Measurements from ENCODE around the gene TBC1D2. TPM values are rescaled to one million over a fixed set of nuclear protein-coding genes. Genes with fewer than 3 reads are reported as not detected.

The TBC1D2 gene
- polyA plus RNA-seq, 6 donors from 2014 or later: 1.3 to 3.1 (median 1.6) TPM; not detected in 1

- Mint-ChIP-seq H3K27ac (peak overlapping the region in 1 of 6 donors; percentile 58), H3K4me3 (no peak overlapping the region), H3K27me3 (peaks cover 0 to 6% (median 3%) of the 10 kb centered on the region in 3 donors), H3K9me3 (no peaks in the 10 kb centered on the region), H3K36me3 (no peaks in the 10 kb centered on the region), H3K4me1 (peaks cover 0 to 6% (median 0%) of the 10 kb centered on the region in 3 donors)
- DNase-seq: no peak
- ATAC-seq (ENCODE audit: low read depth in 2 of 2): no peak
Observed at GRCh38 chr9:98199388-98200033, 55.9 kb downstream of the TBC1D2 start.

GRCh38 chr9:98195671-98196070 lies 59.8 kb downstream of the TBC1D2 start:
- Mint-ChIP-seq H3K27ac (peak overlapping the region in 1 of 6 donors; percentile 74), H3K9me3 (no peaks in the 10 kb centered on the region), H3K36me3 (no peaks in the 10 kb centered on the region), H3K4me3 (no peak overlapping the region), H3K27me3 (peaks cover 0 to 13% (median 4%) of the 10 kb centered on the region in 3 donors), H3K4me1 (peaks cover 4 to 7% (median 5%) of the 10 kb centered on the region in 3 donors)
- ATAC-seq (ENCODE audit: low read depth in 2 of 2) (no peak), DNase-seq (no peak)

GRCh38 chr9:98193336-98193944 lies 62.0 kb downstream of the TBC1D2 start:
- peaks cover 0 to 17% (median 4%) of the 10 kb centered on the region in 3 donors for H3K27me3 Mint-ChIP-seq
- H3K27ac Mint-ChIP-seq: peak overlapping the region in 1 of 6 donors; percentile 75
- no peaks in the 10 kb centered on the region for H3K36me3 Mint-ChIP-seq
- DNase-seq: no peak
- peak overlapping the region; percentile 82 to 93 (median 88) for H3K4me3 Mint-ChIP-seq
- H3K9me3 Mint-ChIP-seq: no peaks in the 10 kb centered on the region
- peaks cover 4 to 7% (median 5%) of the 10 kb centered on the region in 3 donors for H3K4me1 Mint-ChIP-seq
- no peak for ATAC-seq (ENCODE audit: low read depth in 2 of 2)

GRCh38 chr9:98192503-98193335 lies 62.7 kb downstream of the TBC1D2 start, which contains the start of gene CORO2A:
CORO2A (minus strand) TSS chr9:98192637; CDS start chr9:98157660, 34,977 bp downstream.
- Mint-ChIP-seq H3K9me3 (no peaks in the 10 kb centered on the region), H3K36me3 (no peaks in the 10 kb centered on the region), H3K4me1 (peaks cover 4 to 7% (median 5%) of the 10 kb centered on the region in 3 donors), H3K27ac (peak within 1 kb of the TSS in 4 of 6 donors; percentile 17 to 75 (median 52)), H3K27me3 (peaks cover 0 to 17% (median 4%) of the 10 kb centered on the region in 3 donors), H3K4me3 (peak within 1 kb of the TSS; percentile 82 to 93 (median 88))
- DNase-seq: peak; percentile 54
- peak; percentile 76 to 77 for ATAC-seq (ENCODE audit: low read depth in 2 of 2)

GRCh38 chr9:98191671-98192502 lies 63.6 kb downstream of the TBC1D2 start:
- Mint-ChIP-seq H3K36me3 (no peaks in the 10 kb centered on the region), H3K27me3 (peaks cover 0 to 17% (median 4%) of the 10 kb centered on the region in 3 donors)

GRCh38 chr9:98191181-98191608 lies 64.3 kb downstream of the TBC1D2 start:
- no peak for DNase-seq
- H3K27ac Mint-ChIP-seq: peak overlapping the region in 1 of 6 donors; percentile 17
- no peaks in the 10 kb centered on the region for H3K9me3 Mint-ChIP-seq
- H3K36me3 Mint-ChIP-seq: no peaks in the 10 kb centered on the region
- H3K4me1 Mint-ChIP-seq: peaks cover 4 to 7% (median 7%) of the 10 kb centered on the region in 3 donors
- ATAC-seq (ENCODE audit: low read depth in 2 of 2): no peak
- peak overlapping the region; percentile 76 to 88 (median 82) for H3K4me3 Mint-ChIP-seq
- H3K27me3 Mint-ChIP-seq: peaks cover 0 to 17% (median 4%) of the 10 kb centered on the region in 3 donors

More at GRCh38 chr9:98191671-98192502, 63.6 kb downstream of the TBC1D2 start:
- DNase-seq (peak; percentile 20), ATAC-seq (ENCODE audit: low read depth in 2 of 2) (peak; percentile 12 to 44)
- peak overlapping the region; percentile 76 to 88 (median 82) for H3K4me3 Mint-ChIP-seq
- no peaks in the 10 kb centered on the region for H3K9me3 Mint-ChIP-seq
- H3K27ac Mint-ChIP-seq: peak overlapping the region in 2 of 6 donors; percentile 17 to 51
- peaks cover 4 to 7% (median 7%) of the 10 kb centered on the region in 3 donors for H3K4me1 Mint-ChIP-seq

- H3K36me3 Mint-ChIP-seq: no peaks in the 10 kb centered on the region
- no peaks in the 10 kb centered on the region for H3K9me3 Mint-ChIP-seq
- peak overlapping the region in 1 of 6 donors; percentile 17 for H3K27ac Mint-ChIP-seq
- ATAC-seq (ENCODE audit: low read depth in 2 of 2) (no peak), DNase-seq (no peak)
- H3K27me3 Mint-ChIP-seq: peaks cover 0 to 17% (median 4%) of the 10 kb centered on the region in 3 donors
- H3K4me3 Mint-ChIP-seq: peak overlapping the region; percentile 15 to 85 (median 76)
- peaks cover 4 to 9% (median 7%) of the 10 kb centered on the region in 3 donors for H3K4me1 Mint-ChIP-seq
Observed at GRCh38 chr9:98190757-98191105, 64.7 kb downstream of the TBC1D2 start.

- no peak for ATAC-seq (ENCODE audit: low read depth in 2 of 2)
- peak overlapping the region in 1 of 8 donors; percentile 56 for H3K4me3 Mint-ChIP-seq
- no peak for DNase-seq
- no peaks in the 10 kb centered on the region for H3K36me3 Mint-ChIP-seq
- H3K27me3 Mint-ChIP-seq: peaks cover 0 to 10% (median 0%) of the 10 kb centered on the region in 3 donors
- H3K4me1 Mint-ChIP-seq: peaks cover 4 to 12% (median 7%) of the 10 kb centered on the region in 3 donors
- no peaks in the 10 kb centered on the region for H3K9me3 Mint-ChIP-seq
- H3K27ac Mint-ChIP-seq: no peak overlapping the region
Observed at GRCh38 chr9:98189412-98189811, 66.0 kb downstream of the TBC1D2 start.

- Mint-ChIP-seq H3K36me3 (no peaks in the 10 kb centered on the region), H3K9me3 (no peaks in the 10 kb centered on the region), H3K27me3 (peaks cover 0 to 10% (median 0%) of the 10 kb centered on the region in 3 donors), H3K4me3 (peak overlapping the region in 1 of 8 donors; percentile 14), H3K4me1 (peaks cover 0 to 8% (median 2%) of the 10 kb centered on the region in 3 donors), H3K27ac (peak overlapping the region in 2 of 6 donors; percentile 8 to 75)
- no peak for DNase-seq
- ATAC-seq (ENCODE audit: low read depth in 2 of 2): no peak
Observed at GRCh38 chr9:98187926-98188325, 67.5 kb downstream of the TBC1D2 start.

GRCh38 chr9:98186236-98186635 lies 69.2 kb downstream of the TBC1D2 start:
- Mint-ChIP-seq H3K27me3 (peaks cover 0 to 9% (median 0%) of the 10 kb centered on the region in 3 donors), H3K4me3 (no peak overlapping the region), H3K27ac (no peak overlapping the region), H3K36me3 (no peaks in the 10 kb centered on the region), H3K9me3 (no peaks in the 10 kb centered on the region), H3K4me1 (peaks cover 0 to 8% (median 7%) of the 10 kb centered on the region in 3 donors)
- ATAC-seq (ENCODE audit: low read depth in 2 of 2): no peak
- no peak for DNase-seq

GRCh38 chr9:98185611-98186171 lies 69.8 kb downstream of the TBC1D2 start:
- H3K4me3 Mint-ChIP-seq: no peak overlapping the region
- H3K4me1 Mint-ChIP-seq: peaks cover 0 to 8% (median 7%) of the 10 kb centered on the region in 3 donors
- DNase-seq: no peak
- peaks cover 0 to 4% (median 0%) of the 10 kb centered on the region in 3 donors for H3K27me3 Mint-ChIP-seq
- no peaks in the 10 kb centered on the region for H3K9me3 Mint-ChIP-seq
- ATAC-seq (ENCODE audit: low read depth in 2 of 2): no peak
- no peak overlapping the region for H3K27ac Mint-ChIP-seq
- H3K36me3 Mint-ChIP-seq: no peaks in the 10 kb centered on the region

- no peak overlapping the region for H3K4me3 Mint-ChIP-seq
- peak overlapping the region in 1 of 6 donors; percentile 34 for H3K27ac Mint-ChIP-seq
- H3K9me3 Mint-ChIP-seq: no peaks in the 10 kb centered on the region
- H3K36me3 Mint-ChIP-seq: no peaks in the 10 kb centered on the region
- no peak for DNase-seq
- peaks cover 0 to 4% (median 0%) of the 10 kb centered on the region in 3 donors for H3K27me3 Mint-ChIP-seq
- peaks cover 1 to 9% (median 7%) of the 10 kb centered on the region in 3 donors for H3K4me1 Mint-ChIP-seq
- no peak for ATAC-seq (ENCODE audit: low read depth in 2 of 2)
Observed at GRCh38 chr9:98185021-98185567, 70.4 kb downstream of the TBC1D2 start.
